Measurements from ENCODE around the gene PSPC1.

PSPC1 gene

GRCh38 chr13:19661561-19661960 lies 121.2 kb downstream of the PSPC1 start:
- H3K36me3 ChIP-seq: peaks cover 69 to 91% (median 70%) of the 10 kb centered on the region in 3 donors
- no peak for TF ChIP-seq CTCF (IDR thresholded peaks at IDR 0.05)

GRCh38 chr13:19661126-19661525 lies 121.6 kb downstream of the PSPC1 start:
- DNase-seq: no peak
- Histone ChIP-seq H3K27ac (no peak overlapping the region), H3K4me1 (no peaks in the 10 kb centered on the region), H3K27me3 (no peaks in the 10 kb centered on the region), H3K36me3 (peaks cover 65 to 87% (median 69%) of the 10 kb centered on the region in 3 donors), H3K9me3 (no peaks in the 10 kb centered on the region), H3K4me3 (no peak overlapping the region)
- intact Hi-C loops (cut with DNase I; ENCODE audit: low total_unique reads): no loop called here
- TF ChIP-seq CTCF (IDR thresholded peaks at IDR 0.05): no peak

More at GRCh38 chr13:19661561-19661960, 121.2 kb downstream of the PSPC1 start:
- Histone ChIP-seq H3K4me3 (no peak overlapping the region), H3K27ac (no peak overlapping the region), H3K9me3 (no peaks in the 10 kb centered on the region), H3K4me1 (no peaks in the 10 kb centered on the region), H3K27me3 (no peaks in the 10 kb centered on the region)
- intact Hi-C loops (cut with DNase I; ENCODE audit: low total_unique reads): no loop called here
- DNase-seq: no peak

- H3K36me3 ChIP-seq: peaks cover 46 to 64% (median 46%) of the 10 kb centered on the region in 3 donors
These were observed 123.9 kb downstream of the PSPC1 start for GRCh38 chr13:19658831-19659230.

GRCh38 chr13:19657872-19658591 lies 124.7 kb downstream of the PSPC1 start:
- Histone ChIP-seq H3K36me3 (peaks cover 38 to 64% (median 41%) of the 10 kb centered on the region in 3 donors), H3K9me3 (no peaks in the 10 kb centered on the region), H3K27ac (no peak overlapping the region), H3K4me1 (no peaks in the 10 kb centered on the region), H3K27me3 (no peaks in the 10 kb centered on the region), H3K4me3 (no peak overlapping the region)
- intact Hi-C loops (cut with DNase I; ENCODE audit: low total_unique reads): no loop called here
- no peak for DNase-seq
- TF ChIP-seq CTCF (IDR thresholded peaks at IDR 0.05): no peak

More at GRCh38 chr13:19658831-19659230, 123.9 kb downstream of the PSPC1 start:
- Histone ChIP-seq H3K27me3 (no peaks in the 10 kb centered on the region), H3K4me3 (no peak overlapping the region), H3K9me3 (no peaks in the 10 kb centered on the region), H3K4me1 (no peaks in the 10 kb centered on the region), H3K27ac (no peak overlapping the region)
- TF ChIP-seq CTCF (IDR thresholded peaks at IDR 0.05): no peak
- DNase-seq: no peak
- intact Hi-C loops (cut with DNase I; ENCODE audit: low total_unique reads): no loop called here

All from tibial artery (tissue), 4 donors.